ENCODE data around the gene MRPL49.

DNA sequence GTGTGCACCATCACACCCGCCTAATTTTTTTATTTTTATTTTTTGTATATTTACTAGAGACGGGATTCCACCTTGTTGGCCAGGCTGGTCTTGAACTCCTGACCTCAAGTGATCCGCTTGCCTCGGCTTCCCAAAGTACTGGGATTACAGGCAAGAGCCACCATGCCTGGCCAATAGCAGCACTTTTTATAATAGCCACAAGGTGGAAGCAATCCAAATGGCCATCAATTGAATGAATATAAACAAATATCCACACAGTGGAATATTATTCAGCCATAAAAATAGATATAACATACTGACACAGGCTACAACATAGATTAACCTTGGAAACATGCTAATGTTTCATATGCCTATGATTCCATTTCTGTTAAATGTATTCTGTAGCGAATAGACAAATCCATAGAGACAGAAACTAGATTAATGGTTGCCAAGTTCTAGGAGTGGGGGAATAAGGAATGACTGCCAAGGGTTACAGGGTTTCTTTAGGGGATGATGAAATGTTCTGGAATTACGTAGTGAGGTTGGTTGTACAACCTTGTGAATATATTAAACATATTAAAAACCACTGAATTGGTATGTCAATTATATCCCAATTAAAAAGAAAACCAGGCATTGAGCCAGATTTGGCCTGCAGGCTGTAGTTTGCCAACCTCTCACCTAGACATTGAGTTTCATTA, 21.3 kb upstream of the MRPL49 start:
- TF ChIP-seq ZC3H10 (CRISPR knock-in tag; IDR thresholded peaks at IDR 0.05) (no peak), ARNTL (CRISPR knock-in tag; IDR thresholded peaks at IDR 0.05; ENCODE audit: borderline replicate concordance, low read depth) (no peak), BACH2 (CRISPR knock-in tag; IDR thresholded peaks at IDR 0.05; ENCODE audit: borderline replicate concordance) (no peak), GLIS3 (CRISPR knock-in tag; IDR thresholded peaks at IDR 0.05) (no peak)
- TF ChIP-seq, protein P1, sequence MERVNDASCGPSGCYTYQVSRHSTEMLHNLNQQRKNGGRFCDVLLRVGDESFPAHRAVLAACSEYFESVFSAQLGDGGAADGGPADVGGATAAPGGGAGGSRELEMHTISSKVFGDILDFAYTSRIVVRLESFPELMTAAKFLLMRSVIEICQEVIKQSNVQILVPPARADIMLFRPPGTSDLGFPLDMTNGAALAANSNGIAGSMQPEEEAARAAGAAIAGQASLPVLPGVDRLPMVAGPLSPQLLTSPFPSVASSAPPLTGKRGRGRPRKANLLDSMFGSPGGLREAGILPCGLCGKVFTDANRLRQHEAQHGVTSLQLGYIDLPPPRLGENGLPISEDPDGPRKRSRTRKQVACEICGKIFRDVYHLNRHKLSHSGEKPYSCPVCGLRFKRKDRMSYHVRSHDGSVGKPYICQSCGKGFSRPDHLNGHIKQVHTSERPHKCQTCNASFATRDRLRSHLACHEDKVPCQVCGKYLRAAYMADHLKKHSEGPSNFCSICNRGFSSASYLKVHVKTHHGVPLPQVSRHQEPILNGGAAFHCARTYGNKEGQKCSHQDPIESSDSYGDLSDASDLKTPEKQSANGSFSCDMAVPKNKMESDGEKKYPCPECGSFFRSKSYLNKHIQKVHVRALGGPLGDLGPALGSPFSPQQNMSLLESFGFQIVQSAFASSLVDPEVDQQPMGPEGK (CRISPR knock-in tag; IDR thresholded peaks at IDR 0.05; ENCODE audit: borderline replicate concordance): no peak
